Fibroblast of villous mesenchyme (primary cell): ENCODE measurements around the gene ADGRA1. TPM values are rescaled to one million over a fixed set of nuclear protein-coding genes. Genes with fewer than 3 reads are reported as not detected.

Experiments used
- DNase-seq: peaks from one replicate; pipeline ENCODE4 v3.0.0-alpha.2; 2010; ENCODE audit warnings: low read depth
- H3K4me3 ChIP-seq: 2 replicates; pipeline ENCODE4 v1.5.1; 2011; ENCODE audit warnings: low read depth, mild to moderate bottlenecking, low read length
- total RNA-seq: library from RNA; depleted of rRNA; stranded (reverse); fragments of >200 nt; gene quantifications from 2 replicates; pipeline ENCODE4 v1.2.3, GENCODE V29; 2012
- TF ChIP-seq, protein P1 (sequence below): IDR thresholded peaks from 2 replicates; pipeline ENCODE4 v1.5.1; 2012; ENCODE audit warnings: low read depth, mild to moderate bottlenecking, low read length; ENCODE audit not compliant: insufficient read depth

Gene ADGRA1
- total RNA-seq, 1 donor, result not detected

DNA sequence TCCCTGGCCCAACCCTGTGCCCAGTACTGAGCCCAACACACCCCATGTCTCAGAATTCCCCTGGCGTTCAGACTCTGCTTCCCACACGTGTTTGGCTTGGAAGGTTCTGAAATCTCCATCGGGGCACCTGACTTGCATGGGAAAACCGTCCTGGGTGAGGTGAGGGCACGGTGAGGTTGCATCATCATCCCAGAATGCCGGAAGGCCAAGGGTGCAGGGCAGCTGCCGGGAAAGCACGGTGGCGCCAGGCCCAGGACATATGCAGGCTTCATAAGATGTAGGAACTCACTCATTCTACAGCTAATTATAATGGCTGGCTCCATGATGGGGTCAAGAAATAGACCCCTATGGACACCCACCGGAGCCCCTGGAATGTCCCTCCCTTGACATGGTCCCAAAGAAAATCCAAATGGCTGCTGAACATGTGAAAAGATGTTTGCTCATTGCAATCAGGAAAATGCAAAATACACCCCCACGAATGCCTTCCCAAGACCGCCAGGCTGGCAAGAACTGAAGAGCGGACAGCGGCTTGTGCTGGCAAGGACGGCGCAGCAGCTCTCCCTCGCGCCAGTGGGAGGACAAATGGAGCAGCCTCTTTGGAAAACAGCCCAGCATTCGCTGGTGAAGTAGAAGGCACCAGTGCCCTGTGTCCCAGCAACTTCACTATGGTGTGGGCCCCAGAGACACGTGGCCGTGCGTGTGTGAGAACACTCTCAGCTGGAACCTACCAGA, 74.6 kb downstream of the ADGRA1 start:
- no peak overlapping the region for H3K4me3 ChIP-seq
- no peak for DNase-seq
- TF ChIP-seq, protein P1, sequence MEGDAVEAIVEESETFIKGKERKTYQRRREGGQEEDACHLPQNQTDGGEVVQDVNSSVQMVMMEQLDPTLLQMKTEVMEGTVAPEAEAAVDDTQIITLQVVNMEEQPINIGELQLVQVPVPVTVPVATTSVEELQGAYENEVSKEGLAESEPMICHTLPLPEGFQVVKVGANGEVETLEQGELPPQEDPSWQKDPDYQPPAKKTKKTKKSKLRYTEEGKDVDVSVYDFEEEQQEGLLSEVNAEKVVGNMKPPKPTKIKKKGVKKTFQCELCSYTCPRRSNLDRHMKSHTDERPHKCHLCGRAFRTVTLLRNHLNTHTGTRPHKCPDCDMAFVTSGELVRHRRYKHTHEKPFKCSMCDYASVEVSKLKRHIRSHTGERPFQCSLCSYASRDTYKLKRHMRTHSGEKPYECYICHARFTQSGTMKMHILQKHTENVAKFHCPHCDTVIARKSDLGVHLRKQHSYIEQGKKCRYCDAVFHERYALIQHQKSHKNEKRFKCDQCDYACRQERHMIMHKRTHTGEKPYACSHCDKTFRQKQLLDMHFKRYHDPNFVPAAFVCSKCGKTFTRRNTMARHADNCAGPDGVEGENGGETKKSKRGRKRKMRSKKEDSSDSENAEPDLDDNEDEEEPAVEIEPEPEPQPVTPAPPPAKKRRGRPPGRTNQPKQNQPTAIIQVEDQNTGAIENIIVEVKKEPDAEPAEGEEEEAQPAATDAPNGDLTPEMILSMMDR, result no peak

DNA sequence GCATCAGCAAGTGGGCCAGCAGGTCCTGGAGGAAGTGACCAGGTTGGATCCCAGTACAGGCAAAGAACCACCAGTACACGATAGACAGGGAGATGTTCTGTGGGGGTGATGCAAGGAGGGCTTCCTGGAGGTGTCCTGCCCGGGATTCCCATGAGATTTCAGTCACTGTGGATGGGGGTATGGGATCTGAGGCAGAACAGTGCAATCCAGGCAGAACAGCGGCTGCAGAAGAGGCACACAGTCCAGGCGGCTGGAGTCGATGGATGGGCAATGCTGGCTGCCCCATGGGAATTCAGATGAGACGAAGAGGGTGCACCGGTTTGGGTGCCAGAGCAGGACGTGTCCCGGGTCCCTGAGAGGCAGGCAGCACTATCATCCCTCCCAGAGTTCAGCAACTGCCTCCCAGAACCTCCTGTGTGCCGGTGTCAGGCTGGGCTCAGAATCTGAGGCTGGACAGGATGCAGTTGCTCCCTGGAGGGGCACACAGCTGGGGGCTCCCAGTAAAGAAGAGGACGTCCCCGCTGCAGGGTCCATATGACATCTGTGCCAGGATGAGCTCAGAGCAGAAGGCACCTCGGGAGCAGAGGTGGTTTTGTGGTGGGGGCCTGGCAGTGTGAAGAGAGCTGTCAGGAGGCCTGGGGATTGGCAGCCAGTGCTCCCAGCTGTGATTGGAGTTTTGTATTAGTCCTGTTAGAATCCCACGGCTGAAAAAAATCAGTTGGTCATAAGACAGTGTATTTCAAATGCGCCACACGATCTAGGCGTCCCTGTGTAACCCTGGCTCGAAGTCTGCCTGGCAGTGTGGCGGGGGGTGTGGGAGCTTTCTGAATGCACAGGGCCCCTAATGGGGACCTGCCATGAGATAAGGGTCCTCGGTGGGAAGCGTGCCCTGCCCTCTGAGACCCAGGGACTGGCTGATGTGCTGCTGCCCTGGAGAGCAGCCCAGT, 75.5 kb downstream of the ADGRA1 start:
- no peak for DNase-seq
- no peak overlapping the region for H3K4me3 ChIP-seq
- TF ChIP-seq, protein P1, result no peak

DNA sequence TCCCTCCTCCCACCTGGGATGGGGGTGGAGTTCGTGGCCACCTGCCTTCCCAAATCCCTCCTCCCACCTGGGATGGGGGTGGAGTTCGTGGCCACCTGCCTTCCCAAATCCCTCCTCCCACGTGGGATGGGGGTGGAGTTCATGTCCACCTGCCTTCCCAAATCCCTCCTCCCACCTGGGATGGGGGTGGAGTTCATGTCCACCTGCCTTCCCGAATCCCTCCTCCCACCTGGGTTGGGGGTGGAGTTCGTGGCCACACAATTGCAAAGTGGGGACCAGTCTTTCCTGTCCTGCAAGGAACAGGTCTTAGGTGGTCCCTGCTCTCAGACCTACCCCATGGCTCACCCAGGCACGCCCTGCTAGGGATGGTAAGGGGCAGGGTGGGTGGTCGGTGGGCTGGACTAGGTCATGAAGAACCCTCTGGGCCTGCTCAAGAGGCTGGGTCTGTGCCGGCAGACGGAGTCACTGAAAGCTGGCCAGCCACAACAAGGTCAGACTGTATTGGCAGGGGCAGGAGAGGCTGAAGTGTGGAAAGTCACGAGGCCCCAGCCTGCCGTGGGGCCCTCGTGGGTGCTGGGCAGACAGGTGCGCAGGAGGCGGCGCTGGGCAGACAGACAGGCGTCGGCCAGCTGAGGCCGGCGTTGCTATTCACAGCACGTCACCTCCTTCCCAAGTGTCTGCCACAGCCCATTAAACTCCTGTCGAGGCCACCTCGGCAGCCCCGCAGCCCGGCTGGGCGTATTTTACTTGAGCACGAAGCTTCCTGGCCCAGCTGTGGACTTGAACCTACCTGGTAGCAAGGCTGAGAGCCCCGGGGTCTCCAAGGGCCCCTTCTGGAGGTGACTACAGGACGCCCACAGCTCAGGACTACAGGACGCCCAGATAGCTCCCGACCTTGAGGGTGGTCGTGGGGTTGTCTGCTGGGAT, 76.4 kb downstream of the ADGRA1 start:
- DNase-seq, result no peak
- H3K4me3 ChIP-seq, result no peak overlapping the region
- TF ChIP-seq, protein P1, result no peak

DNA sequence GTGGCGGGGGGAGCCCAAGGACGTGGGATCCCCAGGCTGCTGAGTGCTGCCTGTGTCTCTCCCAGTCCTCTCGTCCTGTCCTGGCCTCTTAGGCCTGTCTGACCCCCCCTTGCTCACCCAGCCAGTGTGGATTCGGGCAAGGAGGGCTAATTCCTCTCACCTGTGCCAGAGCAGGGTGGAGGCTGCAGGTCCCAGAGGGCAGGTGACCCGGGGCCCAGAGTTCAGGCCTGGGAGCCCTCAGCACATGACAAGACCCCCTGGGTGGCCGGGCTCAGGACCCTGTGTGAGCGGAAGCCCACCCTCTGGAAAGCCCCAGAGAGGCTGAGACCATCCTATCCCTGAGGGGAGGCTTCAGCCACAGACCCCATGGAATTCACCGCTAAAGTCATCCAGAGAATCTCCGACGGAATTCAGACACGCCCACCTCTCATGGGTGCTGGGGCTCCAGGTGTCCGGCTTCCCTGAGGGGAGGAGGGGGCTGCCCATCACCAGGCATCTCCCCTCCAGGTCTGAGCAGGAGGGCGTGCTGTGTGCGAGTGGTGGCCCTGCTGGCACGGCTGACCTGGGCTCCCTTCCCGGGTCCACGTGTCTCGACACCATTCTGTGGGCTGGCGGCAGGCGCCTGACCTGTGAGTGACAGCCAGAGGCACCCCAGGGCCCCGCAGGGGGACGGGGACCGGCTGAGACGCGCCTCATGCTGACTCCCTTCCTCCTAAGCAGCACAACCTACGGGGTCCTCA, 77.3 kb downstream of the ADGRA1 start:
- TF ChIP-seq, protein P1, result no peak
- no peak for DNase-seq
- H3K4me3 ChIP-seq, result no peak overlapping the region

DNA sequence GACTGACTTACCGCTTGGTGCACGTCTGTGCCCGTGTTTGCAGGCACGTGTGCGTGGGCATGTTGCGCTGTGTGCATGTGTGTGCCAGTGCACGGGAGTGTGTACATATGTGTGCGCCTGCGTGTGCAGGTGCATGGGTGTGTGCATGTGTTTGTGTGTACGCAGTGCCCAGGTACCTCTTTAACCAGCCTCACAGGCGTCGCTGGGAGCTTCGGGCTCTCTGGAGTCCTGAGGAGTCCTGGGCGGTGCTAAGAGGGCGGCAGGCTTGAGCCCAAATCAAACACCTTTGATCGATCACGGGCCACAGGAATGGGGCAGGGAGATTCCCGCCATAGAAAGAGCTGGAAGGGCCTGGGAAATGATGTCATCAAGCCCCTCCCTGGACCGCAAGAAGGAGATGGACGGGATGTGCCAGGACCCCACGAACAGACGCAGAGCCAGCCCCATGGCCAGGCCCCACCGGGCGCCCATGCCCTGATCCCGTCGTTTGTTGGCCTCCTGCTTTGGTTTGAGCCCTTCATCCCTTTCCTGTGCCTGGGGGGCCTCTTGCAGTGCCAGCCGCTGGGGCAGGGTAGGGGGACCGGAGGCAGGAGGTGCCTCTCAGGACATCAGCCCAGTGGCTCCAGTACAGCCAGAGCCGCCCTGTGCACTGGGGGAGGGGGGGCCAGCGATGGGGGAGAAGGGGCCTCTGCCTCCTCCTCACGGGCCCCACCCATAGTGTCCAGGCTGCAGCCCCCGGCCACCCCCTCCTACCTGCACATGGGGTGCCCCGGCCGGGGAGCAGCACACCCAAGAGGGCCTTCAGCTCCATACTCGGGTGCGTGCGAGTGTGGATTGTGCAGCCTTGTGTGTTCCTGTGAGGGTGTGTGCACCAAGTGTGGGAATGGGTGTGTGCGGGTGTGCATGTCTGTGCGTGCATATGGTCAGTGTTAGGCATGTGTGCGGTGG, 78.1 kb downstream of the ADGRA1 start:
- no peak for DNase-seq
- H3K4me3 ChIP-seq, result no peak overlapping the region
- TF ChIP-seq, protein P1, result no peak
